Activated CD8-positive, alpha-beta T cell treated with anti-CD3 and anti-CD28 coated beads for 36 hours (primary cell): ENCODE results near the gene TBXAS1. TPM values are rescaled to one million over a fixed set of nuclear protein-coding genes. Genes with fewer than 3 reads are reported as not detected.

Experiments
- ATAC-seq: fragments of 200-7000 bp; cut with Tn5 transposase; one replicate; pipeline ENCODE4 v1.10.0; 2021; ENCODE audit warnings: mild to moderate bottlenecking, moderate library complexity
- CTCF ChIA-PET: fragments of 350-600 bp; sonication (Branson Sonifier 250); formaldehyde crosslinking; loops from one replicate; lab custom pipeline; 2021; ENCODE audit warnings: antibody characterized with exemption; lab: Charles Lee
- POLR2A ChIA-PET: fragments of 350-600 bp; sonication (Branson Sonifier 250); formaldehyde crosslinking; loops from one replicate; lab custom pipeline; 2021; ENCODE audit warnings: antibody characterized with exemption; lab: Charles Lee
- DNase-seq: peaks from one replicate; pipeline ENCODE4 v3.0.0-alpha.2; 2020
- H3K27ac Mint-ChIP-seq: one replicate; pipeline ENCODE4 v1.8.0; 2021; ENCODE audit warnings: mild to moderate bottlenecking, mixed read lengths
- H3K27me3 Mint-ChIP-seq: one replicate; pipeline ENCODE4 v1.8.0; 2021; ENCODE audit warnings: mixed read lengths
- H3K36me3 Mint-ChIP-seq: one replicate; pipeline ENCODE4 v1.8.0; 2021; ENCODE audit warnings: low read depth, mixed read lengths
- H3K4me1 Mint-ChIP-seq: one replicate; pipeline ENCODE4 v1.8.0; 2021; ENCODE audit warnings: low read depth, mixed read lengths
- H3K4me3 Mint-ChIP-seq: one replicate; pipeline ENCODE4 v1.8.0; 2021; ENCODE audit warnings: mild to moderate bottlenecking, moderate library complexity, mixed read lengths
- H3K9me3 Mint-ChIP-seq: one replicate; pipeline ENCODE4 v1.8.0; 2021; ENCODE audit warnings: mixed read lengths
- intact Hi-C: fragments of 100-400 bp; cut with micrococcal nuclease; formaldehyde crosslinking; loops from one replicate; pipeline ENCODE4 v1.10.0; 2022
- total RNA-seq, 2 experiments: library from RNA; stranded (reverse); gene quantifications; one replicate each; pipeline ENCODE4 v1.2.3, GENCODE V29; 2021
- TF ChIP-seq, protein P1 (sequence below): fragments of 200-600 bp; IDR thresholded peaks from one replicate; pipeline ENCODE4 v1.8.0; 2022; ENCODE audit warnings: antibody characterized with exemption, mild to moderate bottlenecking

The TBXAS1 gene
- total RNA-seq, 2 experiments from 2014 or later: 1.5 to 2.1 TPM

DNA sequence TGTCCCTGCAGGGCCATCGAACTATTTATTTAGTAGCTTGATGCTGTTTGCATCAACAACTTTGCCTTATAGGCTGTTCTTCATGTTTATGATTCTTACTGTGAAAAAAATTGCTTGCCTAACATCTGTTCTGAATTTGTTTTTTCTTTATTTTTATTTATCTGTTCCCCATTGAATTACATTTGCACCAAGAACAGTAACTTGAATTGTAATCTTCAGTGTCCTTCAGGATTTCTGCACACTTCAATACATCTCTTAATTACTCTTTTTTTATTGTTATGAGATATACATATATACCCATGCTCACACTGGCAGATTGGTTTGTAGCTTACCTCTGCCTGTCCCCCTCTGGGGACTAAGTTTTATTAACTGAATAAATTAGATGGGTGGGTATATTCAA is 64.4 kb downstream of the TBXAS1 start:
- ChIA-PET POLR2A (interaction anchor here (1.1 kb wide), 1 partner anchor 23 kb away, joined by 3 read pairs; no protein-coding TSS in a partner anchor), CTCF (no interaction called here)
- intact Hi-C loops: no loop called here
- no peaks in the 10 kb centered on the region for H3K4me1 Mint-ChIP-seq
- no peak overlapping the region for H3K4me3 Mint-ChIP-seq
- peaks cover 3% of the 10 kb centered on the region for H3K27me3 Mint-ChIP-seq
- no peaks in the 10 kb centered on the region for H3K36me3 Mint-ChIP-seq
- DNase-seq (no peak), ATAC-seq (no peak)
- TF ChIP-seq, protein P1, sequence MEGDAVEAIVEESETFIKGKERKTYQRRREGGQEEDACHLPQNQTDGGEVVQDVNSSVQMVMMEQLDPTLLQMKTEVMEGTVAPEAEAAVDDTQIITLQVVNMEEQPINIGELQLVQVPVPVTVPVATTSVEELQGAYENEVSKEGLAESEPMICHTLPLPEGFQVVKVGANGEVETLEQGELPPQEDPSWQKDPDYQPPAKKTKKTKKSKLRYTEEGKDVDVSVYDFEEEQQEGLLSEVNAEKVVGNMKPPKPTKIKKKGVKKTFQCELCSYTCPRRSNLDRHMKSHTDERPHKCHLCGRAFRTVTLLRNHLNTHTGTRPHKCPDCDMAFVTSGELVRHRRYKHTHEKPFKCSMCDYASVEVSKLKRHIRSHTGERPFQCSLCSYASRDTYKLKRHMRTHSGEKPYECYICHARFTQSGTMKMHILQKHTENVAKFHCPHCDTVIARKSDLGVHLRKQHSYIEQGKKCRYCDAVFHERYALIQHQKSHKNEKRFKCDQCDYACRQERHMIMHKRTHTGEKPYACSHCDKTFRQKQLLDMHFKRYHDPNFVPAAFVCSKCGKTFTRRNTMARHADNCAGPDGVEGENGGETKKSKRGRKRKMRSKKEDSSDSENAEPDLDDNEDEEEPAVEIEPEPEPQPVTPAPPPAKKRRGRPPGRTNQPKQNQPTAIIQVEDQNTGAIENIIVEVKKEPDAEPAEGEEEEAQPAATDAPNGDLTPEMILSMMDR: no peak
- no peaks in the 10 kb centered on the region for H3K9me3 Mint-ChIP-seq
- no peak overlapping the region for H3K27ac Mint-ChIP-seq

DNA sequence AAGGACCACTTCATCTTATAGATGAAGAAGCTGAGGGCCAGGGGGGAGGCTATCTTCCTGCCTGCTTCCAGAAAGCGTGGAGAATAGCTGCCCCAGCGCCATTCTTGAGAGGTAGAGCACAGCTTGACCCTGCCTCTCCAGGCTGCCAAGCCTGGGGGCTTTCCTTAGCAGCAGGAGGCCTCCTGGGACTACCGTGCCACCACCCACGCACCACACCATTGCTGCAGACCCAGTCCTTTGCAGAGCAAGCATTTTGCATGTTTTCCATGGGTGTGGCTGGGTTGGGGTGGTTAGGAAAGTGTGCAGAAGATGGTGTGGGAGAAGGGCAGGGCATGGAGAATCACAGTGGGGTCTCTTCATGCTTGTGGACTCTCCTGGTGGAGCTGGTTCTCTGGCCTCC is 64.9 kb downstream of the TBXAS1 start:
- no peaks in the 10 kb centered on the region for H3K36me3 Mint-ChIP-seq
- H3K4me1 Mint-ChIP-seq: no peaks in the 10 kb centered on the region
- no peak overlapping the region for H3K4me3 Mint-ChIP-seq
- ATAC-seq: no peak
- ChIA-PET POLR2A (no interaction called here), CTCF (no interaction called here)
- no peaks in the 10 kb centered on the region for H3K9me3 Mint-ChIP-seq
- no peak for DNase-seq
- intact Hi-C loops: no loop called here
- peaks cover 3% of the 10 kb centered on the region for H3K27me3 Mint-ChIP-seq
- H3K27ac Mint-ChIP-seq: no peak overlapping the region
- TF ChIP-seq, protein P1: no peak

DNA sequence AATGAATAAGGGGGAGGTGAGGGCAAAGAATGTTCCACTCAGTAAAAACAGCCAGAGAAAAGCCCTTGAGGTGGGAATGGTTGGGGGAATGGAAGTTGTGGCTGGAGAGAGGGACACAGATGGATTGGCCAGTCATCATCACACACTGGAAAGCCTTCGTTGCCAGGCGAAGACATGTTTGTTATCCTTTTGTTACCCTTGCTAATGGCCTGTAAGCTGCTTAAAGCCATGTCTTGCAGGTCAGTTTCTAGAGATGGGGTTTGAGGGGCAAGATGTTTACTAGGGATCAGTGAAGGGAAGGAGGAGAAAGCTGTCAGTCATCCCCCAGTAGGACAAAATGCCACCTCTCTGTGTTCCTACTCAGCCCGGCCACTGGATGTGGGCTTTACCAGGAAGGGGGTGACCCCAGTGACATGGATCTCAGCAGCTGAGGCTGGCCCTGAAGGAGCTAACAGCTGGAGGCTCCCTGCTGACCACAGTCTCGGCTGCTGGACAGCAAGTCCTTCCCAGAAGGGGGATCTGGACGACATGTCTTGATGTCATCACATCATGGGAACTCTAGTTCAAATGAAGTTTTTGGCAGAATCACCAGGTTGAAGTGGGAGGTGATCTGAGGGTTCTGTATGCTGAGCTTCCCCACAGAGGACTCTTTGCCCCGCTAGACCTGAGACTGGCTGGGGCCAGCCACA is 66.2 kb downstream of the TBXAS1 start:
- Mint-ChIP-seq H3K4me1 (no peaks in the 10 kb centered on the region), H3K27me3 (peaks cover 3% of the 10 kb centered on the region), H3K9me3 (no peaks in the 10 kb centered on the region), H3K36me3 (no peaks in the 10 kb centered on the region), H3K4me3 (no peak overlapping the region), H3K27ac (no peak overlapping the region)
- intact Hi-C loops: no loop called here
- TF ChIP-seq, protein P1: no peak
- CTCF ChIA-PET: interaction anchor here (0.8 kb wide), 1 partner anchor 276 kb away, joined by 4 read pairs; no protein-coding TSS in a partner anchor
- no peak for ATAC-seq
- POLR2A ChIA-PET: no interaction called here
- DNase-seq: no peak

DNA sequence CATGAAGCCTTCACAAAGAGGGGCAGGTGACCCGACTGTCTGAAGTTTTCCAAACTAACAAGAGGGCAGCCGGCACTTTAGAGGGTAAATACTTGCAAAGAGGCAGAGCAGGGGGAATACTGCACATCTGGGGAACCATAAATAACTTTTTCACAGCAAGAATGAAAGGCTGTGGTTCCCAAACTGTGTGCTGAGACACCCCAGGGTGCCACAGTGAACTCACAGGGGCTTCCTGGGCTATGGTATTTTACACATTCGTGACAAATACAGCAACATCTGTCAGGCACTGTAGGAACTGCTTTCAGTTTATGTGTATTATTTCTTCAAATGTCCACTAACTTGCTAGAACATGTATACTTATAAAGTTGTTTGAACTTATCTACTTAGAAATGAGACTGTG is 67.2 kb downstream of the TBXAS1 start:
- H3K36me3 Mint-ChIP-seq: no peaks in the 10 kb centered on the region
- ChIA-PET POLR2A (no interaction called here), CTCF (interaction anchor here (0.8 kb wide), 1 partner anchor 277 kb away, joined by 4 read pairs; no protein-coding TSS in a partner anchor)
- no peak for DNase-seq
- intact Hi-C loops: no loop called here
- H3K4me3 Mint-ChIP-seq: no peak overlapping the region
- H3K27ac Mint-ChIP-seq: no peak overlapping the region
- no peaks in the 10 kb centered on the region for H3K9me3 Mint-ChIP-seq
- TF ChIP-seq, protein P1: no peak
- peaks cover 3% of the 10 kb centered on the region for H3K27me3 Mint-ChIP-seq
- no peak for ATAC-seq
- H3K4me1 Mint-ChIP-seq: no peaks in the 10 kb centered on the region

DNA sequence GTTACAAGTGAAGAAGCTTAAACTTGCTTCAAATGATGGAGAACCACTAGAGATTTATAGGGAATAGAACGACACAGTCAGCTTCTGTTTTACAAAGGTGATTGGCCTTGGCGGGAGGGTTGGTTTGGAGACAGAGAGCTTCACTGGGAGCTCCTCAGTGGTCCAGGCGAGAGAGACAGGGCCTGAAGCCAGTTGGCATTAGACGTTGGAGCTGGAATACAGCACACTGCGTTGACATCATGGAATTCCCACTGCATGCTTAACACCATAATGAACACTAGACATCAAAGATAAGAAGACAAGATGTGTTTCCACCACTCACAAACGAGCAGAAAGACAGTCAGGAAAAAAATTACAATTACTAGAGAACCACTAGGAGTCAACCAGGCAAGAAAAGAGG is 67.8 kb downstream of the TBXAS1 start:
- ATAC-seq: no peak
- intact Hi-C loops: no loop called here
- Mint-ChIP-seq H3K4me1 (no peaks in the 10 kb centered on the region), H3K27ac (no peak overlapping the region), H3K36me3 (no peaks in the 10 kb centered on the region), H3K4me3 (no peak overlapping the region), H3K9me3 (no peaks in the 10 kb centered on the region), H3K27me3 (peaks cover 3% of the 10 kb centered on the region)
- TF ChIP-seq, protein P1: no peak
- ChIA-PET CTCF (no interaction called here), POLR2A (no interaction called here)
- DNase-seq: no peak
